CD14-positive monocyte (primary cell): Measurements from ENCODE around the gene GBGT1. TPM values are rescaled to one million over a fixed set of nuclear protein-coding genes. Genes with fewer than 3 reads are reported as not detected.

Experiments
- DNase-seq, 3 donors: peaks; one replicate each; pipeline ENCODE4 v3.0.0-alpha.2; 2011 to 2022
- H2AFZ ChIP-seq: 2 replicates; pipeline ENCODE4 v1.6.0; 2012; ENCODE audit warnings: mild to moderate bottlenecking, low read depth, low read length, inconsistent platforms; ENCODE audit not compliant: insufficient read depth, poor library complexity, severe bottlenecking
- H3K27ac ChIP-seq, 2 donors: 1 replicate in 1 of 2; 2 replicates in 1 of 2; pipeline ENCODE4 v1.5.1; 2012 to 2013; ENCODE audit warnings: low read length in 2 of 2, control low read depth in 1 of 2, inconsistent platforms in 1 of 2, low read depth in 1 of 2, mild to moderate bottlenecking in 1 of 2
- H3K27me3 ChIP-seq, 2 donors: one replicate each; pipeline versions ENCODE4 v1.6.0 to v1.6.1; 2011 to 2013; ENCODE audit warnings: low read length in 2 of 2; ENCODE audit not compliant: control insufficient read depth in 2 of 2, insufficient read depth in 2 of 2
- H3K36me3 ChIP-seq, 2 donors: replicated peaks in 1 of 2; 1 replicate in 1 of 2; 2 replicates in 1 of 2; pipeline versions ENCODE4 v1.5.1 to v1.6.1; 2012 to 2013; ENCODE audit warnings: low read length in 2 of 2, control low read depth in 1 of 2, inconsistent platforms in 1 of 2, mild to moderate bottlenecking in 1 of 2; ENCODE audit not compliant: insufficient read depth in 2 of 2, control insufficient read depth in 1 of 2
- H3K4me1 ChIP-seq, 2 donors: 1 replicate in 1 of 2; 2 replicates in 1 of 2; pipeline versions ENCODE4 v1.5.1 to v1.6.1; 2012 to 2013; ENCODE audit warnings: low read length in 2 of 2, control low read depth in 1 of 2, inconsistent platforms in 1 of 2, mild to moderate bottlenecking in 1 of 2, moderate library complexity in 1 of 2; ENCODE audit not compliant: insufficient read depth in 2 of 2, control insufficient read depth in 1 of 2
- H3K4me2 ChIP-seq: replicated peaks from 2 replicates; pipeline ENCODE3; 2012; ENCODE audit warnings: low read length, moderate library complexity, mild to moderate bottlenecking; ENCODE audit not compliant: poor library complexity, severe bottlenecking; ENCODE audit errors: extremely low read depth
- H3K4me3 ChIP-seq, 3 experiments: fragments of 200-600 bp in 1 of 3; sonication (generic) in 1 of 3; replicated peaks in 1 of 3; 1 replicate in 2 of 3; 2 replicates in 1 of 3; pipeline ENCODE4 v1.5.1; 2011 to 2013; ENCODE audit warnings: low read length in 3 of 3, mild to moderate bottlenecking in 3 of 3, control low read depth in 2 of 3, low read depth in 2 of 3, inconsistent platforms in 1 of 3, moderate library complexity in 1 of 3
- H3K79me2 ChIP-seq: 2 replicates; pipeline ENCODE4 v1.6.0; 2012; ENCODE audit warnings: mild to moderate bottlenecking, control low read depth, inconsistent platforms, low read length, moderate library complexity; ENCODE audit not compliant: insufficient read depth
- H3K9ac ChIP-seq: 2 replicates; pipeline ENCODE4 v1.6.0; 2017; ENCODE audit warnings: low read length, mild to moderate bottlenecking; ENCODE audit not compliant: insufficient read depth, poor library complexity, severe bottlenecking
- H3K9me3 ChIP-seq, 2 donors: replicated peaks in 1 of 2; 1 replicate in 1 of 2; 2 replicates in 1 of 2; pipeline versions ENCODE4 v1.5.1 to v1.6.1; 2012 to 2013; ENCODE audit warnings: low read length in 2 of 2, control low read depth in 1 of 2; ENCODE audit not compliant: control insufficient read depth in 1 of 2, insufficient read depth in 1 of 2
- H4K20me1 ChIP-seq: 2 replicates; pipeline ENCODE4 v1.6.0; 2012; ENCODE audit warnings: mild to moderate bottlenecking, low read length, control low read depth, moderate library complexity; ENCODE audit not compliant: insufficient read depth
- H3K27ac Mint-ChIP-seq, 7 donors: one replicate each; pipeline ENCODE4 v1.8.0; 2020; ENCODE audit warnings: mild to moderate bottlenecking in 7 of 7, mixed read lengths in 7 of 7, moderate library complexity in 6 of 7, inconsistent platforms in 2 of 7
- H3K27me3 Mint-ChIP-seq, 3 donors: one replicate each; pipeline ENCODE4 v1.8.0; 2021 to 2022; ENCODE audit warnings: low read depth in 3 of 3, mild to moderate bottlenecking in 3 of 3, mixed read lengths in 3 of 3, moderate library complexity in 3 of 3, inconsistent platforms in 1 of 3
- H3K36me3 Mint-ChIP-seq, 2 donors: one replicate each; pipeline ENCODE4 v1.8.0; 2020; ENCODE audit warnings: mixed read lengths in 2 of 2, inconsistent platforms in 1 of 2, mild to moderate bottlenecking in 1 of 2
- H3K4me1 Mint-ChIP-seq: one replicate; pipeline ENCODE4 v1.8.0; 2020; ENCODE audit warnings: mild to moderate bottlenecking, mixed read lengths
- H3K4me3 Mint-ChIP-seq, 2 donors: one replicate each; pipeline ENCODE4 v1.8.0; 2020; ENCODE audit warnings: mild to moderate bottlenecking in 2 of 2, mixed read lengths in 2 of 2, moderate library complexity in 1 of 2
- H3K9me3 Mint-ChIP-seq, 7 donors: one replicate each; pipeline ENCODE4 v1.8.0; 2020 to 2022; ENCODE audit warnings: mixed read lengths in 7 of 7, mild to moderate bottlenecking in 6 of 7, moderate library complexity in 6 of 7, inconsistent platforms in 2 of 7
- WGBS: methylation state at CpG from one replicate; pipeline ENCODE4 v1.1.5; 2013; ENCODE audit warnings: missing lambda C conversion rate; ENCODE audit not compliant: insufficient coverage; 5-methylcytosine and 5-hydroxymethylcytosine counted together
- intact Hi-C, 2 donors: fragments of 100-400 bp; cut with micrococcal nuclease; formaldehyde crosslinking; loops; one replicate each; pipeline versions ENCODE4 v1.15.0 to v1.15.1; 2023
- polyA plus RNA-seq, 3 donors: library from polyadenylated mRNA; depleted of rRNA in 1 of 3; unstranded in 2 of 3; stranded (reverse) in 1 of 3; fragments of 300-500 nt in 2 of 3; fragments of >200 nt in 1 of 3; fragmentation: Illumina TruSeq in 2 of 3; gene quantifications; 1 replicate in 2 of 3; 2 replicates in 1 of 3; pipeline ENCODE4 v1.2.3, GENCODE V29; 2012 to 2021
- TF ChIP-seq, protein P1 (sequence below): fragments of 200-600 bp; IDR thresholded peaks from one replicate; pipeline ENCODE4 v1.8.0; 2022; ENCODE audit warnings: antibody characterized with exemption, mild to moderate bottlenecking

The GBGT1 gene
- polyA plus RNA-seq, 3 donors = 7.1 to 40.1 (median 8.0) TPM

DNA sequence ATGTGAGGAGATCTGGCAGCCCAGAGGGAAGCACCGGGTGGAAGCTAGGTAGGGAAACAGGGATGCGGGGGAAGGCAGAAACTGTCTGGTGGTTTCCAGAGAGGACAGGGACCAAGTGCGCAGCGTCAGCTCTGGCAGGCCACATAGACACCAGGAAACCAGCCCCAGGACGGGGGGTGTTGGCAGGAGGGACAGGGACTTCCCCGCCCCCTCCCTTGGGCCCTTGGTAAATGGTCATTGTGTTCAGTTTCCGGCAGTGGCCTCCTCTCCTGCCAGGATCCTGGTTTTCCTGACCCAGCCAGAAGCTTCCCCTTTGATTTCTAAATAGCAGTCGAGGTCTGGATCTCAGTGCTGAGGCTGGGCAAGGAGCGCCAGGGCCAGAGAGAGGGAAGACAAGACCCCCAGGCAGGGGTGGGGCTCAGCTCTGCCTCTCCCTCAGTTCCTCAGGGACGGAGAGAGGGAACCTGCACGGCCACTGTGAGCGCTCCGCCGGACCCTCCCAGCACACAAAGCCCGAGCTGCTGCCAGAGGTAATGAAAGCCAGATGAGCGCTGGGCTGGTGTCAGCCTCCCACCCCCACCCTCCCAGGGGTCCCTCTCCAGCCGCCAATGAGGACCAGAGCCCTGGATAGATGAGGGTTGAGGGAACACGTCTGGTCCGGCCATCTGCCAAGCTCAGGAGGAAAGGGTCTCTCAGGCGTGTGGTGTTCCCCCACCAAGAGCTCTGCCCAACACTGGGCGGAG lies 44.4 kb downstream of the GBGT1 start:
- Mint-ChIP-seq H3K27me3 (peaks cover 8 to 9% (median 8%) of the 10 kb centered on the region in 3 donors), H3K4me1 (peaks cover 78% of the 10 kb centered on the region), H3K9me3 (no peaks in the 10 kb centered on the region), H3K27ac (peak overlapping the region in 4 of 7 donors; percentile 57 to 94 (median 82)), H3K36me3 (peaks cover 6 to 23% of the 10 kb centered on the region in 2 donors), H3K4me3 (peak overlapping the region; percentile 85 to 87)
- no peaks in the 10 kb centered on the region for H3K36me3 ChIP-seq
- peaks cover 14% of the 10 kb centered on the region for H3K79me2 ChIP-seq
- peak overlapping the region in 1 of 3 experiments; percentile 83 for H3K4me3 ChIP-seq
- H3K27me3 ChIP-seq = no peaks in the 10 kb centered on the region
- 74% methylated on average over 14 of the region's 21 CpGs for WGBS
- H3K9me3 ChIP-seq = no peaks in the 10 kb centered on the region
- no peak overlapping the region for H3K9ac ChIP-seq
- intact Hi-C loops = no loop called here
- no peak for DNase-seq
- peaks cover 63 to 80% of the 10 kb centered on the region in 2 donors for H3K4me1 ChIP-seq
- TF ChIP-seq, protein P1, sequence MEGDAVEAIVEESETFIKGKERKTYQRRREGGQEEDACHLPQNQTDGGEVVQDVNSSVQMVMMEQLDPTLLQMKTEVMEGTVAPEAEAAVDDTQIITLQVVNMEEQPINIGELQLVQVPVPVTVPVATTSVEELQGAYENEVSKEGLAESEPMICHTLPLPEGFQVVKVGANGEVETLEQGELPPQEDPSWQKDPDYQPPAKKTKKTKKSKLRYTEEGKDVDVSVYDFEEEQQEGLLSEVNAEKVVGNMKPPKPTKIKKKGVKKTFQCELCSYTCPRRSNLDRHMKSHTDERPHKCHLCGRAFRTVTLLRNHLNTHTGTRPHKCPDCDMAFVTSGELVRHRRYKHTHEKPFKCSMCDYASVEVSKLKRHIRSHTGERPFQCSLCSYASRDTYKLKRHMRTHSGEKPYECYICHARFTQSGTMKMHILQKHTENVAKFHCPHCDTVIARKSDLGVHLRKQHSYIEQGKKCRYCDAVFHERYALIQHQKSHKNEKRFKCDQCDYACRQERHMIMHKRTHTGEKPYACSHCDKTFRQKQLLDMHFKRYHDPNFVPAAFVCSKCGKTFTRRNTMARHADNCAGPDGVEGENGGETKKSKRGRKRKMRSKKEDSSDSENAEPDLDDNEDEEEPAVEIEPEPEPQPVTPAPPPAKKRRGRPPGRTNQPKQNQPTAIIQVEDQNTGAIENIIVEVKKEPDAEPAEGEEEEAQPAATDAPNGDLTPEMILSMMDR = no peak
- H4K20me1 ChIP-seq = peaks cover 21% of the 10 kb centered on the region
- H2AFZ ChIP-seq = no peak overlapping the region
- H3K4me2 ChIP-seq = peak overlapping the region; percentile 94
- no peak overlapping the region for H3K27ac ChIP-seq

DNA sequence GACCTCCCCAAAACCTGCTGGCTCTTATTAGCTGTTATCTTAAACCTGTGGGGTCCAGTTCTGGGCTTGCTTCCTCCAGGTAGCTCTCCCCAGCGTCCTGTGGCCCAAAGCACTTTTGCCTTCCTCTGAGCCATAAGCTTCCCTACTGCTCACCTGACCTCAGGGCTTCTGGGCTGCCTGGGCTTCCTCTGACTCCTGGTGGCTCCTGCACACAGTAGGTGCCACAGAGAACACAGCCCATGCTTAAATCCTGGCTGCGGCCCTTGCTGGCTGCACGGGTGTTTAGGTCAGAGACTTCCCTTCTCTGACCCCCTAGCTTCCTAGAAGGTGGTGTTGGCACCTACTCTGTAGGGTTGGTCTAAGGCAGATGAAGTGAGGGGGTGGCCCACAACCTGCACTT lies 45.1 kb downstream of the GBGT1 start:
- Mint-ChIP-seq H3K27ac (peak overlapping the region in 5 of 7 donors; percentile 25 to 83 (median 62)), H3K9me3 (no peaks in the 10 kb centered on the region), H3K36me3 (peaks cover 6 to 18% of the 10 kb centered on the region in 2 donors), H3K4me3 (peak overlapping the region; percentile 63 to 85), H3K27me3 (peaks cover 8 to 9% (median 8%) of the 10 kb centered on the region in 3 donors), H3K4me1 (peaks cover 78% of the 10 kb centered on the region)
- Histone ChIP-seq H3K4me3 (no peak overlapping the region), H3K79me2 (peaks cover 14% of the 10 kb centered on the region), H3K27ac (no peak overlapping the region), H3K9ac (no peak overlapping the region), H3K4me1 (peaks cover 63 to 80% of the 10 kb centered on the region in 2 donors), H3K9me3 (no peaks in the 10 kb centered on the region), H3K4me2 (no peak overlapping the region), H2AFZ (no peak overlapping the region), H3K36me3 (no peaks in the 10 kb centered on the region), H4K20me1 (peaks cover 21% of the 10 kb centered on the region), H3K27me3 (no peaks in the 10 kb centered on the region)
- intact Hi-C loops = no loop called here
- 78% methylated on average over 1 of the region's 3 CpGs for WGBS
- TF ChIP-seq, protein P1 = no peak
- no peak for DNase-seq
